HL-60 (cell line): Measurements from ENCODE around the gene CA5B.

Source experiments
- GABPA ChIP-seq: IDR thresholded peaks from 2 replicates; pipeline ENCODE4 v1.6.1; 2012; ENCODE audit warnings: low read depth
- POLR2AphosphoS5 ChIP-seq: IDR thresholded peaks from 2 replicates; pipeline ENCODE4 v1.6.1; 2012; ENCODE audit warnings: low read depth
- SPI1 ChIP-seq: IDR thresholded peaks from 2 replicates; pipeline ENCODE4 v1.6.1; 2012; ENCODE audit warnings: low read depth, mild to moderate bottlenecking, borderline replicate concordance
- TF ChIP-seq, protein P1 (sequence below): IDR thresholded peaks from one replicate; pipeline ENCODE4 v1.5.1; 2011; ENCODE audit warnings: low read length, control low read depth, inconsistent platforms; ENCODE audit not compliant: insufficient read depth
- TF ChIP-seq, protein P2 (sequence below): IDR thresholded peaks from 2 replicates; pipeline ENCODE4 v1.6.1; 2012; ENCODE audit warnings: low read depth; ENCODE audit not compliant: insufficient replicate concordance

DNA sequence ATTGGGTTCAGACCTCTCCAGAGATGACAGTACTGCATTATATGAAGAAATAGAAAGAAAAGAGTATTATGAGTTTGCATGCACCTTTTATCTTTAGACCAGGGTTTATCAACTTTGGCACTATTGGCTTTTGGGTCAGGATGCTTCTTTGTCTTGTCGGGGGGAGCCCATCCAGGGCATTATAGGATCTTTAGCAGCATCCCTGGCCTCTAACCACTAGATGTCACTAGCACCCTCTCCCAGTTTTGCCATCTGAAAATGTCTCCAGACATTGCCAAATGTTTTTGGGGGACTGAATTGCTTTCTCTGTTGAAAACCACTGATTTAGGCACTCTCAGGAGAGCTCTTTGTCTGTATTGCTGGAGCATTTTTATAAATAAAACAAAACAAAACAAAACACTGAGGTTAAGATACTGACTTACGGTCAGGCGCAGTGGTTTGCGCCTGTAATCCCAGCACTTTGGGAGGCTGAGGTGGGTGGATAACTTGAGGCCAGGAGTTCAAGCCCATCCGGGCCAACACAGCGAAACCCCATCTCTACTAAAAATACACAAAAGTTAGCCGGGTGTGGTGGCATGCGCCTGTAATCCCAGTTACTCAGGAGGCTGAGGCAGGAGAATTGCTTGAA, 23.6 kb downstream of the CA5B start:
- TF ChIP-seq, protein P1, sequence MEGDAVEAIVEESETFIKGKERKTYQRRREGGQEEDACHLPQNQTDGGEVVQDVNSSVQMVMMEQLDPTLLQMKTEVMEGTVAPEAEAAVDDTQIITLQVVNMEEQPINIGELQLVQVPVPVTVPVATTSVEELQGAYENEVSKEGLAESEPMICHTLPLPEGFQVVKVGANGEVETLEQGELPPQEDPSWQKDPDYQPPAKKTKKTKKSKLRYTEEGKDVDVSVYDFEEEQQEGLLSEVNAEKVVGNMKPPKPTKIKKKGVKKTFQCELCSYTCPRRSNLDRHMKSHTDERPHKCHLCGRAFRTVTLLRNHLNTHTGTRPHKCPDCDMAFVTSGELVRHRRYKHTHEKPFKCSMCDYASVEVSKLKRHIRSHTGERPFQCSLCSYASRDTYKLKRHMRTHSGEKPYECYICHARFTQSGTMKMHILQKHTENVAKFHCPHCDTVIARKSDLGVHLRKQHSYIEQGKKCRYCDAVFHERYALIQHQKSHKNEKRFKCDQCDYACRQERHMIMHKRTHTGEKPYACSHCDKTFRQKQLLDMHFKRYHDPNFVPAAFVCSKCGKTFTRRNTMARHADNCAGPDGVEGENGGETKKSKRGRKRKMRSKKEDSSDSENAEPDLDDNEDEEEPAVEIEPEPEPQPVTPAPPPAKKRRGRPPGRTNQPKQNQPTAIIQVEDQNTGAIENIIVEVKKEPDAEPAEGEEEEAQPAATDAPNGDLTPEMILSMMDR, result peak; percentile 27
- TF ChIP-seq GABPA (no peak), POLR2AphosphoS5 (no peak), SPI1 (no peak)
- TF ChIP-seq, protein P2, sequence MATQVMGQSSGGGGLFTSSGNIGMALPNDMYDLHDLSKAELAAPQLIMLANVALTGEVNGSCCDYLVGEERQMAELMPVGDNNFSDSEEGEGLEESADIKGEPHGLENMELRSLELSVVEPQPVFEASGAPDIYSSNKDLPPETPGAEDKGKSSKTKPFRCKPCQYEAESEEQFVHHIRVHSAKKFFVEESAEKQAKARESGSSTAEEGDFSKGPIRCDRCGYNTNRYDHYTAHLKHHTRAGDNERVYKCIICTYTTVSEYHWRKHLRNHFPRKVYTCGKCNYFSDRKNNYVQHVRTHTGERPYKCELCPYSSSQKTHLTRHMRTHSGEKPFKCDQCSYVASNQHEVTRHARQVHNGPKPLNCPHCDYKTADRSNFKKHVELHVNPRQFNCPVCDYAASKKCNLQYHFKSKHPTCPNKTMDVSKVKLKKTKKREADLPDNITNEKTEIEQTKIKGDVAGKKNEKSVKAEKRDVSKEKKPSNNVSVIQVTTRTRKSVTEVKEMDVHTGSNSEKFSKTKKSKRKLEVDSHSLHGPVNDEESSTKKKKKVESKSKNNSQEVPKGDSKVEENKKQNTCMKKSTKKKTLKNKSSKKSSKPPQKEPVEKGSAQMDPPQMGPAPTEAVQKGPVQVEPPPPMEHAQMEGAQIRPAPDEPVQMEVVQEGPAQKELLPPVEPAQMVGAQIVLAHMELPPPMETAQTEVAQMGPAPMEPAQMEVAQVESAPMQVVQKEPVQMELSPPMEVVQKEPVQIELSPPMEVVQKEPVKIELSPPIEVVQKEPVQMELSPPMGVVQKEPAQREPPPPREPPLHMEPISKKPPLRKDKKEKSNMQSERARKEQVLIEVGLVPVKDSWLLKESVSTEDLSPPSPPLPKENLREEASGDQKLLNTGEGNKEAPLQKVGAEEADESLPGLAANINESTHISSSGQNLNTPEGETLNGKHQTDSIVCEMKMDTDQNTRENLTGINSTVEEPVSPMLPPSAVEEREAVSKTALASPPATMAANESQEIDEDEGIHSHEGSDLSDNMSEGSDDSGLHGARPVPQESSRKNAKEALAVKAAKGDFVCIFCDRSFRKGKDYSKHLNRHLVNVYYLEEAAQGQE, result no peak
